ENCODE measurements around the gene CD34.
A peak's percentile ranks its signal among the peaks of the same experiment; 100 is the strongest.

The CD34 gene

GRCh38 chr1:207911856-207912760 is 1.2 kb upstream of the CD34 start:
- Mint-ChIP-seq H3K4me1 (peaks cover 10% of the 10 kb centered on the region), H3K4me3 (peak overlapping the region; percentile 79), H3K27ac (no peak overlapping the region), H3K36me3 (ENCODE audit: low read depth) (no peaks in the 10 kb centered on the region), H3K27me3 (ENCODE audit: low read depth, poor library complexity) (peaks cover 72% of the 10 kb centered on the region), H3K9me3 (no peaks in the 10 kb centered on the region)
- no peak for TF ChIP-seq CTCF (IDR thresholded peaks at IDR 0.05)
- no peak for DNase-seq

GRCh38 chr1:207909687-207910086 is 1.2 kb downstream of the CD34 start:
- Mint-ChIP-seq H3K27ac (no peak overlapping the region), H3K4me3 (peak overlapping the region; percentile 53), H3K4me1 (peaks cover 10% of the 10 kb centered on the region), H3K9me3 (no peaks in the 10 kb centered on the region), H3K27me3 (ENCODE audit: low read depth, poor library complexity) (peaks cover 68% of the 10 kb centered on the region), H3K36me3 (ENCODE audit: low read depth) (no peaks in the 10 kb centered on the region)
- DNase-seq: no peak
- TF ChIP-seq CTCF (IDR thresholded peaks at IDR 0.05): no peak

DNA sequence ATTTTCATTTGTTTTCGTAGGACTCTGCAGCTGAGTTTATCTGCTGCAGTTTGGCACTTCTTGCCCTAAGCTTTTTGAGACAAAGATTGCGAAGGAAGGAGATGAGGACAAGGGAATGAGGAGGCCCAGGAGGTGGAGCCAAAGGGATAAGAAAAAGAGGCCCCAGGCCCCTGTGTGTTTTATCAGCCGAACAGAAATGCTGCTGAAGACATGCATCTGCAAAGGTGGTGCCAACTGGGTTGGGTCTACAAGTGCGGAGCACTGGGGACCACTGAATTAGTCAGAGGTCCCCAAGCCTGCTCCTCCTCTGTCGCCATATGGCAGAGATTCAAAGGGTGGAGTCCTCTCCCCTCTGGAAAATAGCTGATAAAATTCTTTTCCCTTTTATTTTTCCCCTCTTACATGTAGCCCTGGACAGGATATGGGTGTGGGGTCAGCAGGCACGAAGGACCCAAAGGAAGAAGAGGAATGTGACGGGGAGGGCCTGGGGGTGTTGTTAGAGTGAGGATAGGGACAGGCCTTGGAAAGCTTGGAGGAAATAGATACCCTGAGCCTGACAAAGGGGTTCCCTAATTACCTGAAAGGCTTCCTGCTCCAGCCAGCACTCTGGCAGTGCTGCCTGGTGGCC is 2.7 kb downstream of the CD34 start:
- H3K27me3 Mint-ChIP-seq (ENCODE audit: low read depth, poor library complexity): peaks cover 58% of the 10 kb centered on the region
- no peak for DNase-seq

DNA sequence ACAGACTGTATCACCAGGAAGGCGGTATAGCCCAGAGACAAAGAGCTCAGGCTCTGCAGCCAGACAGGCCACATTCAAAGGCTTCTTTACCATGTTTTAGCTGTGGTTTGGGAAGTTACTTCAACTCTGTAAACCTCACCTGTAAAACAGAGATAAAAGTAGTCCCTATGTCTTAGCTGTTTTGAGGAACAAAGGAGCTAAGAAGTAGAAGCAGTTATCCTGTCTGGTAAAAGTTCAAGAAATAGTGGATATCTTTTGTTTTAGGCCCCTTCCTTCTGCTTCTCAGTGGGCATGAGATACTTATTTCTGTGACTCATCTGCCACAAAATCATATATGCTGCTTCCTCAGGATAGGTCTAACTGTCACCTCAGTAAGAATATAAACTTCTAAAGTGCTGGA is 6.5 kb downstream of the CD34 start:
- H3K4me3 Mint-ChIP-seq: no peak overlapping the region
- no peak for TF ChIP-seq CTCF (IDR thresholded peaks at IDR 0.05)
- H3K4me1 Mint-ChIP-seq: peaks cover 18% of the 10 kb centered on the region
- DNase-seq: no peak
- no peak overlapping the region for H3K27ac Mint-ChIP-seq
- no peaks in the 10 kb centered on the region for H3K9me3 Mint-ChIP-seq
- no peaks in the 10 kb centered on the region for H3K36me3 Mint-ChIP-seq (ENCODE audit: low read depth)
- peaks cover 20% of the 10 kb centered on the region for H3K27me3 Mint-ChIP-seq (ENCODE audit: low read depth, poor library complexity)

More for the DNA sequence above, 2.7 kb downstream of the CD34 start:
- Mint-ChIP-seq H3K27ac (no peak overlapping the region), H3K36me3 (ENCODE audit: low read depth) (no peaks in the 10 kb centered on the region), H3K4me1 (peaks cover 14% of the 10 kb centered on the region), H3K9me3 (no peaks in the 10 kb centered on the region), H3K4me3 (no peak overlapping the region)
- TF ChIP-seq CTCF (IDR thresholded peaks at IDR 0.05): no peak

- peaks cover 14% of the 10 kb centered on the region for H3K27me3 Mint-ChIP-seq (ENCODE audit: low read depth, poor library complexity)
- H3K9me3 Mint-ChIP-seq: no peaks in the 10 kb centered on the region
- no peaks in the 10 kb centered on the region for H3K36me3 Mint-ChIP-seq (ENCODE audit: low read depth)
- no peak overlapping the region for H3K27ac Mint-ChIP-seq
- peaks cover 18% of the 10 kb centered on the region for H3K4me1 Mint-ChIP-seq
- no peak overlapping the region for H3K4me3 Mint-ChIP-seq
- no peak for DNase-seq
- TF ChIP-seq CTCF (IDR thresholded peaks at IDR 0.05): no peak
Measured at GRCh38 chr1:207903767-207904166, 7.2 kb downstream of the CD34 start.

All from nephron progenitor cell (in vitro differentiated cells).